Measurements from ENCODE around the gene CNGA1.

Gene CNGA1

GRCh38 chr4:48025005-48025404 lies 8.5 kb upstream of the CNGA1 start:
- peaks cover 11% of the 10 kb centered on the region for H3K36me3 ChIP-seq (ENCODE audit: low read length)
- H3K9ac ChIP-seq (ENCODE audit: low read length): no peak overlapping the region
- no peaks in the 10 kb centered on the region; the same call in 1 of the 2 replicates for H3K9me3 ChIP-seq (ENCODE audit: insufficient read depth, low read length)
- H3K9me2 ChIP-seq (replicated peaks; ENCODE audit: insufficient read depth, low read length): no peaks in the 10 kb centered on the region
- no peaks in the 10 kb centered on the region for H3K27me3 ChIP-seq (ENCODE audit: low read length)
- H4K20me1 ChIP-seq (ENCODE audit: low read depth, low read length): no peaks in the 10 kb centered on the region
- no peak overlapping the region for H3K27ac ChIP-seq (ENCODE audit: low read depth, low read length)
- H3K4me3 ChIP-seq (ENCODE audit: insufficient read depth, low read length, poor library complexity, severe bottlenecking): no peak overlapping the region
- TF ChIP-seq EZH2phosphoT487 (conservative IDR thresholded peaks at IDR 0.05; ENCODE audit: low read length) (no peak), CTCF (IDR thresholded peaks at IDR 0.05; ENCODE audit: insufficient read depth, low read length, poor library complexity, severe bottlenecking) (no peak)
- H3F3A ChIP-seq (ENCODE audit: insufficient read depth): no peaks in the 10 kb centered on the region
- H2AFZ ChIP-seq (ENCODE audit: low read depth, low read length, severe bottlenecking): no peak overlapping the region
- H3K4me2 ChIP-seq (ENCODE audit: low read depth, low read length, poor library complexity, severe bottlenecking): no peak overlapping the region
- H3K79me2 ChIP-seq (ENCODE audit: insufficient read depth, low read length): no peaks in the 10 kb centered on the region

GRCh38 chr4:48024522-48024921 lies 8.0 kb upstream of the CNGA1 start:
- Histone ChIP-seq H3K9me2 (replicated peaks; ENCODE audit: insufficient read depth, low read length) (no peaks in the 10 kb centered on the region), H3K36me3 (ENCODE audit: low read length) (peaks cover 11% of the 10 kb centered on the region), H3K79me2 (ENCODE audit: insufficient read depth, low read length) (no peaks in the 10 kb centered on the region), H3K27me3 (ENCODE audit: low read length) (no peaks in the 10 kb centered on the region), H3K27ac (ENCODE audit: low read depth, low read length) (no peak overlapping the region), H3K9me3 (ENCODE audit: insufficient read depth, low read length) (no peaks in the 10 kb centered on the region; the same call in 1 of the 2 replicates), H3K4me3 (ENCODE audit: insufficient read depth, low read length, poor library complexity, severe bottlenecking) (no peak overlapping the region), H2AFZ (ENCODE audit: low read depth, low read length, severe bottlenecking) (no peak overlapping the region), H3F3A (ENCODE audit: insufficient read depth) (no peaks in the 10 kb centered on the region), H3K9ac (ENCODE audit: low read length) (no peak overlapping the region), H4K20me1 (ENCODE audit: low read depth, low read length) (no peaks in the 10 kb centered on the region), H3K4me2 (ENCODE audit: low read depth, low read length, poor library complexity, severe bottlenecking) (no peak overlapping the region)
- no peak for TF ChIP-seq CTCF (IDR thresholded peaks at IDR 0.05; ENCODE audit: insufficient read depth, low read length, poor library complexity, severe bottlenecking)
- no peak for TF ChIP-seq EZH2phosphoT487 (conservative IDR thresholded peaks at IDR 0.05; ENCODE audit: low read length)

DNA sequence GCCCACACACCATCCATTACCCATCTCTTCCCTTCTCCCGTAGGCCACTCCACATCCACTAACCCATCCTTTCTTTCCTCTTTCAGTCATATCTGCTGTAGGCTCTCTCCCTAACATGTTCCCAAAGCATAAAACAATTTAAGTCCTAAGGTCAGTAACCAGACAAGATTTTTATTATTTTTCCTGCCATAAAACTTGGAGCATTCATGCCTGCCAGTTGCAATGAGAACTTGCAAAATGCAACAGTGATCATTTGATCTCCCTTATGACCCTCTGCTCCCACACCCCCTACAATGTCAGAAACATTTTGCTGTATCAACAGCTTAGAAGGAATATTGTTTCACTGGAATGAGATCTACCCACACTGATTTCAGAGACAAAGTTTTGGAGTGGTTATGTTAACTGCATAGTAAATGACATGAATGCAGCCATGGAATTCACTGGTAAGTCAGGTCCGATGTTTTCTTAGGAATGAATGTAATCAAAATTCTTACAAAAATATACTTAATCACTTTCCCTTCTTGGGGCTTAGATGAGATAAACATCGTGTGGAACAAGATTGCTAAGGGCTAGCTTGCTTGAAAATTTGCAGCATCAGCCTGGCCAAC lies 5.8 kb upstream of the CNGA1 start:
- Histone ChIP-seq H3K4me3 (ENCODE audit: insufficient read depth, low read length, poor library complexity, severe bottlenecking) (no peak overlapping the region), H3K79me2 (ENCODE audit: insufficient read depth, low read length) (no peaks in the 10 kb centered on the region), H2AFZ (ENCODE audit: low read depth, low read length, severe bottlenecking) (no peak overlapping the region), H3K36me3 (ENCODE audit: low read length) (peaks cover 1% of the 10 kb centered on the region; the same call in 1 of the 2 replicates), H3K27me3 (ENCODE audit: low read length) (no peaks in the 10 kb centered on the region), H3K27ac (ENCODE audit: low read depth, low read length) (no peak overlapping the region), H4K20me1 (ENCODE audit: low read depth, low read length) (no peaks in the 10 kb centered on the region), H3K4me2 (ENCODE audit: low read depth, low read length, poor library complexity, severe bottlenecking) (no peak overlapping the region), H3F3A (ENCODE audit: insufficient read depth) (peaks cover 5% of the 10 kb centered on the region; the same call in 1 of the 2 replicates), H3K9me2 (replicated peaks; ENCODE audit: insufficient read depth, low read length) (no peaks in the 10 kb centered on the region), H3K9ac (ENCODE audit: low read length) (no peak overlapping the region), H3K9me3 (ENCODE audit: insufficient read depth, low read length) (no peaks in the 10 kb centered on the region)
- TF ChIP-seq CTCF (IDR thresholded peaks at IDR 0.05; ENCODE audit: insufficient read depth, low read length, poor library complexity, severe bottlenecking): no peak
- TF ChIP-seq EZH2phosphoT487 (conservative IDR thresholded peaks at IDR 0.05; ENCODE audit: low read length): no peak
